Measurements from ENCODE around the gene SPOCK3. TPM values are rescaled to one million over a fixed set of nuclear protein-coding genes. Genes with fewer than 3 reads are reported as not detected.
A peak's percentile ranks its signal among the peaks of the same experiment; 100 is the strongest.

The SPOCK3 gene
- total and polyA plus RNA-seq, 2 of the 13 experiments (the other 11 are each of a cell fraction or from before 2014, with no cell fraction given), result not detected

GRCh38 chr4:167176723-167177367, 57.4 kb downstream of the SPOCK3 start (continued):
- TF ChIP-seq, protein P1, sequence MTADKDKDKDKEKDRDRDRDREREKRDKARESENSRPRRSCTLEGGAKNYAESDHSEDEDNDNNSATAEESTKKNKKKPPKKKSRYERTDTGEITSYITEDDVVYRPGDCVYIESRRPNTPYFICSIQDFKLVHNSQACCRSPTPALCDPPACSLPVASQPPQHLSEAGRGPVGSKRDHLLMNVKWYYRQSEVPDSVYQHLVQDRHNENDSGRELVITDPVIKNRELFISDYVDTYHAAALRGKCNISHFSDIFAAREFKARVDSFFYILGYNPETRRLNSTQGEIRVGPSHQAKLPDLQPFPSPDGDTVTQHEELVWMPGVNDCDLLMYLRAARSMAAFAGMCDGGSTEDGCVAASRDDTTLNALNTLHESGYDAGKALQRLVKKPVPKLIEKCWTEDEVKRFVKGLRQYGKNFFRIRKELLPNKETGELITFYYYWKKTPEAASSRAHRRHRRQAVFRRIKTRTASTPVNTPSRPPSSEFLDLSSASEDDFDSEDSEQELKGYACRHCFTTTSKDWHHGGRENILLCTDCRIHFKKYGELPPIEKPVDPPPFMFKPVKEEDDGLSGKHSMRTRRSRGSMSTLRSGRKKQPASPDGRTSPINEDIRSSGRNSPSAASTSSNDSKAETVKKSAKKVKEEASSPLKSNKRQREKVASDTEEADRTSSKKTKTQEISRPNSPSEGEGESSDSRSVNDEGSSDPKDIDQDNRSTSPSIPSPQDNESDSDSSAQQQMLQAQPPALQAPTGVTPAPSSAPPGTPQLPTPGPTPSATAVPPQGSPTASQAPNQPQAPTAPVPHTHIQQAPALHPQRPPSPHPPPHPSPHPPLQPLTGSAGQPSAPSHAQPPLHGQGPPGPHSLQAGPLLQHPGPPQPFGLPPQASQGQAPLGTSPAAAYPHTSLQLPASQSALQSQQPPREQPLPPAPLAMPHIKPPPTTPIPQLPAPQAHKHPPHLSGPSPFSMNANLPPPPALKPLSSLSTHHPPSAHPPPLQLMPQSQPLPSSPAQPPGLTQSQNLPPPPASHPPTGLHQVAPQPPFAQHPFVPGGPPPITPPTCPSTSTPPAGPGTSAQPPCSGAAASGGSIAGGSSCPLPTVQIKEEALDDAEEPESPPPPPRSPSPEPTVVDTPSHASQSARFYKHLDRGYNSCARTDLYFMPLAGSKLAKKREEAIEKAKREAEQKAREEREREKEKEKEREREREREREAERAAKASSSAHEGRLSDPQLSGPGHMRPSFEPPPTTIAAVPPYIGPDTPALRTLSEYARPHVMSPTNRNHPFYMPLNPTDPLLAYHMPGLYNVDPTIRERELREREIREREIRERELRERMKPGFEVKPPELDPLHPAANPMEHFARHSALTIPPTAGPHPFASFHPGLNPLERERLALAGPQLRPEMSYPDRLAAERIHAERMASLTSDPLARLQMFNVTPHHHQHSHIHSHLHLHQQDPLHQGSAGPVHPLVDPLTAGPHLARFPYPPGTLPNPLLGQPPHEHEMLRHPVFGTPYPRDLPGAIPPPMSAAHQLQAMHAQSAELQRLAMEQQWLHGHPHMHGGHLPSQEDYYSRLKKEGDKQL (CRISPR knock-in tag; IDR thresholded peaks at IDR 0.05; ENCODE audit: low read depth), result peak; percentile 86; the same call in 1 of the 2 replicates
- no peak for TF ChIP-seq ZNF253 (CRISPR knock-in tag; IDR thresholded peaks at IDR 0.05; ENCODE audit: borderline replicate concordance)
- no peak for TF ChIP-seq ZNF136 (CRISPR knock-in tag; IDR thresholded peaks at IDR 0.05; ENCODE audit: low read depth)
- TF ChIP-seq ONECUT2 (CRISPR knock-in tag; IDR thresholded peaks at IDR 0.05), result peak; percentile 82
- TF ChIP-seq, protein P2, sequence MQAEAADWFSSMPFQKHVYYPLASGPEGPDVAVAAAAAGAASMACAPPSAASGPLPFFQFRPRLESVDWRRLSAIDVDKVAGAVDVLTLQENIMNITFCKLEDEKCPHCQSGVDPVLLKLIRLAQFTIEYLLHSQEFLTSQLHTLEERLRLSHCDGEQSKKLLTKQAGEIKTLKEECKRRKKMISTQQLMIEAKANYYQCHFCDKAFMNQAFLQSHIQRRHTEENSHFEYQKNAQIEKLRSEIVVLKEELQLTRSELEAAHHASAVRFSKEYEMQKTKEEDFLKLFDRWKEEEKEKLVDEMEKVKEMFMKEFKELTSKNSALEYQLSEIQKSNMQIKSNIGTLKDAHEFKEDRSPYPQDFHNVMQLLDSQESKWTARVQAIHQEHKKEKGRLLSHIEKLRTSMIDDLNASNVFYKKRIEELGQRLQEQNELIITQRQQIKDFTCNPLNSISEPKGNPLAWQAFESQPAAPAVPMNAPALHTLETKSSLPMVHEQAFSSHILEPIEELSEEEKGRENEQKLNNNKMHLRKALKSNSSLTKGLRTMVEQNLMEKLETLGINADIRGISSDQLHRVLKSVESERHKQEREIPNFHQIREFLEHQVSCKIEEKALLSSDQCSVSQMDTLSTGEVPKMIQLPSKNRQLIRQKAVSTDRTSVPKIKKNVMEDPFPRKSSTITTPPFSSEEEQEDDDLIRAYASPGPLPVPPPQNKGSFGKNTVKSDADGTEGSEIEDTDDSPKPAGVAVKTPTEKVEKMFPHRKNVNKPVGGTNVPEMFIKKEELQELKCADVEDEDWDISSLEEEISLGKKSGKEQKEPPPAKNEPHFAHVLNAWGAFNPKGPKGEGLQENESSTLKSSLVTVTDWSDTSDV (CRISPR knock-in tag; IDR thresholded peaks at IDR 0.05), result no peak
- no peak for TF ChIP-seq ZNF703 (CRISPR knock-in tag; IDR thresholded peaks at IDR 0.05; ENCODE audit: borderline replicate concordance)
- no peak for TF ChIP-seq AGO1 (IDR thresholded peaks at IDR 0.05; ENCODE audit: low read depth, low read length, poor library complexity, severe bottlenecking)
- no peak for TF ChIP-seq BORCS8-MEF2B (CRISPR knock-in tag; IDR thresholded peaks at IDR 0.05)
- TF ChIP-seq, protein P3, sequence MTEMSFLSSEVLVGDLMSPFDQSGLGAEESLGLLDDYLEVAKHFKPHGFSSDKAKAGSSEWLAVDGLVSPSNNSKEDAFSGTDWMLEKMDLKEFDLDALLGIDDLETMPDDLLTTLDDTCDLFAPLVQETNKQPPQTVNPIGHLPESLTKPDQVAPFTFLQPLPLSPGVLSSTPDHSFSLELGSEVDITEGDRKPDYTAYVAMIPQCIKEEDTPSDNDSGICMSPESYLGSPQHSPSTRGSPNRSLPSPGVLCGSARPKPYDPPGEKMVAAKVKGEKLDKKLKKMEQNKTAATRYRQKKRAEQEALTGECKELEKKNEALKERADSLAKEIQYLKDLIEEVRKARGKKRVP (CRISPR knock-in tag; IDR thresholded peaks at IDR 0.05), result no peak
- TF ChIP-seq FOXC1 (CRISPR knock-in tag; IDR thresholded peaks at IDR 0.05; ENCODE audit: borderline replicate concordance), result no peak
- TF ChIP-seq PAF1 (CRISPR knock-in tag; IDR thresholded peaks at IDR 0.05), result no peak
- TF ChIP-seq MATR3 (CRISPR knock-in tag; IDR thresholded peaks at IDR 0.05), result no peak
- TF ChIP-seq HMG20B (CRISPR knock-in tag; conservative IDR thresholded peaks at IDR 0.05), result no peak
- no peak for TF ChIP-seq ZBTB38 (CRISPR knock-in tag; IDR thresholded peaks at IDR 0.05)
- TF ChIP-seq FOXP4 (CRISPR knock-in tag; IDR thresholded peaks at IDR 0.05), result peak; percentile 50; the same call in 1 of the 2 replicates
- TF ChIP-seq MED1 (CRISPR knock-in tag; IDR thresholded peaks at IDR 0.05), result no peak
- TF ChIP-seq, protein P4, sequence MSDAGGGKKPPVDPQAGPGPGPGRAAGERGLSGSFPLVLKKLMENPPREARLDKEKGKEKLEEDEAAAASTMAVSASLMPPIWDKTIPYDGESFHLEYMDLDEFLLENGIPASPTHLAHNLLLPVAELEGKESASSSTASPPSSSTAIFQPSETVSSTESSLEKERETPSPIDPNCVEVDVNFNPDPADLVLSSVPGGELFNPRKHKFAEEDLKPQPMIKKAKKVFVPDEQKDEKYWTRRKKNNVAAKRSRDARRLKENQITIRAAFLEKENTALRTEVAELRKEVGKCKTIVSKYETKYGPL (CRISPR knock-in tag; IDR thresholded peaks at IDR 0.05), result no peak
